Tibial nerve (tissue), 4 donors: ENCODE measurements around the gene ARHGAP26.

Source experiments
- CTCF ChIP-seq, 5 experiments: fragments of 200-600 bp in 3 of 5; fragments of 450-650 bp in 2 of 5; sonication (generic) in 3 of 5; IDR thresholded peaks; one replicate each; pipeline ENCODE4 v1.5.1; 2016 to 2019; ENCODE audit warnings: antibody characterized with exemption in 5 of 5, mild to moderate bottlenecking in 3 of 5, moderate library complexity in 2 of 5
- EP300 ChIP-seq, 2 donors: sonication (generic); formaldehyde crosslinking; IDR thresholded peaks; one replicate each; pipeline ENCODE4 v1.6.1; 2017; ENCODE audit warnings: antibody characterized with exemption in 2 of 2, mild to moderate bottlenecking in 1 of 2
- POLR2A ChIP-seq, 2 donors: fragments of 450-650 bp; IDR thresholded peaks; one replicate each; pipeline ENCODE4 v1.6.1; 2017; ENCODE audit warnings: antibody characterized with exemption in 2 of 2, mild to moderate bottlenecking in 2 of 2, moderate library complexity in 2 of 2

GRCh38 chr5:143041461-143041860 is 271.3 kb downstream of the ARHGAP26 start:
- TF ChIP-seq POLR2A (IDR thresholded peaks at IDR 0.05) (no peak), CTCF (IDR thresholded peaks at IDR 0.05) (no peak), EP300 (IDR thresholded peaks at IDR 0.05) (no peak)
